ENCODE results near the gene LAMA2.

DNA sequence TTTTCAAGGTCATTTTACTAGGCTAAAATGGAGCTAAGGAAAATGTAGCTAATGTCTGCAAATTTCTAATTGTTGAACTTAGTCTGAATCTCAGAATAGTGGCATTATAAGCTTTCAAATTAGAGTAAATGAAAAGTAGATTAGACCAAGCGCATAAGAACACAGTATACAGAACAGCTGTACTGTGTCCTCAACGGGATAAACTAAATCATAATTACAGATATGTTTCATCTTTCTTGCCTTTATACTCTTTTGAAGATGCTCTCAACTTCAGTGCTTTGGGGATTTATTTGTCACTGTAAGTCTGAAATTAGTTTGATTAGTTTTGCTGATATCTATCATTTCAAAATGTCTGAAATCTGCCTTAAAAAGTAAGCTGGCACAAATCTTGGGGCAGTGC, 305.4 kb downstream of the LAMA2 start:
- TF ChIP-seq, protein P1, sequence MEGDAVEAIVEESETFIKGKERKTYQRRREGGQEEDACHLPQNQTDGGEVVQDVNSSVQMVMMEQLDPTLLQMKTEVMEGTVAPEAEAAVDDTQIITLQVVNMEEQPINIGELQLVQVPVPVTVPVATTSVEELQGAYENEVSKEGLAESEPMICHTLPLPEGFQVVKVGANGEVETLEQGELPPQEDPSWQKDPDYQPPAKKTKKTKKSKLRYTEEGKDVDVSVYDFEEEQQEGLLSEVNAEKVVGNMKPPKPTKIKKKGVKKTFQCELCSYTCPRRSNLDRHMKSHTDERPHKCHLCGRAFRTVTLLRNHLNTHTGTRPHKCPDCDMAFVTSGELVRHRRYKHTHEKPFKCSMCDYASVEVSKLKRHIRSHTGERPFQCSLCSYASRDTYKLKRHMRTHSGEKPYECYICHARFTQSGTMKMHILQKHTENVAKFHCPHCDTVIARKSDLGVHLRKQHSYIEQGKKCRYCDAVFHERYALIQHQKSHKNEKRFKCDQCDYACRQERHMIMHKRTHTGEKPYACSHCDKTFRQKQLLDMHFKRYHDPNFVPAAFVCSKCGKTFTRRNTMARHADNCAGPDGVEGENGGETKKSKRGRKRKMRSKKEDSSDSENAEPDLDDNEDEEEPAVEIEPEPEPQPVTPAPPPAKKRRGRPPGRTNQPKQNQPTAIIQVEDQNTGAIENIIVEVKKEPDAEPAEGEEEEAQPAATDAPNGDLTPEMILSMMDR (conservative IDR thresholded peaks at IDR 0.05; ENCODE audit: low read depth in 2 of 2), result no peak
- TF ChIP-seq POLR2AphosphoS5 (IDR thresholded peaks at IDR 0.05; ENCODE audit: low read depth) (no peak), JUNB (IDR thresholded peaks at IDR 0.05; ENCODE audit: unreplicated experiment) (no peak), EZH2 (IDR thresholded peaks at IDR 0.05; ENCODE audit: low read depth, unreplicated experiment) (no peak), ETS1 (IDR thresholded peaks at IDR 0.05) (no peak), EZH2phosphoT487 (IDR thresholded peaks at IDR 0.05; ENCODE audit: unreplicated experiment) (no peak), ZNF114 (CRISPR knock-in tag; IDR thresholded peaks at IDR 0.05) (no peak), CREB1 (CRISPR knock-in tag; IDR thresholded peaks at IDR 0.05; ENCODE audit: low read depth) (no peak), ZNF331 (CRISPR knock-in tag; IDR thresholded peaks at IDR 0.05; ENCODE audit: low read depth) (no peak), NANOG (IDR thresholded peaks at IDR 0.05; ENCODE audit: borderline replicate concordance) (no peak)
- TF ChIP-seq, protein P2, sequence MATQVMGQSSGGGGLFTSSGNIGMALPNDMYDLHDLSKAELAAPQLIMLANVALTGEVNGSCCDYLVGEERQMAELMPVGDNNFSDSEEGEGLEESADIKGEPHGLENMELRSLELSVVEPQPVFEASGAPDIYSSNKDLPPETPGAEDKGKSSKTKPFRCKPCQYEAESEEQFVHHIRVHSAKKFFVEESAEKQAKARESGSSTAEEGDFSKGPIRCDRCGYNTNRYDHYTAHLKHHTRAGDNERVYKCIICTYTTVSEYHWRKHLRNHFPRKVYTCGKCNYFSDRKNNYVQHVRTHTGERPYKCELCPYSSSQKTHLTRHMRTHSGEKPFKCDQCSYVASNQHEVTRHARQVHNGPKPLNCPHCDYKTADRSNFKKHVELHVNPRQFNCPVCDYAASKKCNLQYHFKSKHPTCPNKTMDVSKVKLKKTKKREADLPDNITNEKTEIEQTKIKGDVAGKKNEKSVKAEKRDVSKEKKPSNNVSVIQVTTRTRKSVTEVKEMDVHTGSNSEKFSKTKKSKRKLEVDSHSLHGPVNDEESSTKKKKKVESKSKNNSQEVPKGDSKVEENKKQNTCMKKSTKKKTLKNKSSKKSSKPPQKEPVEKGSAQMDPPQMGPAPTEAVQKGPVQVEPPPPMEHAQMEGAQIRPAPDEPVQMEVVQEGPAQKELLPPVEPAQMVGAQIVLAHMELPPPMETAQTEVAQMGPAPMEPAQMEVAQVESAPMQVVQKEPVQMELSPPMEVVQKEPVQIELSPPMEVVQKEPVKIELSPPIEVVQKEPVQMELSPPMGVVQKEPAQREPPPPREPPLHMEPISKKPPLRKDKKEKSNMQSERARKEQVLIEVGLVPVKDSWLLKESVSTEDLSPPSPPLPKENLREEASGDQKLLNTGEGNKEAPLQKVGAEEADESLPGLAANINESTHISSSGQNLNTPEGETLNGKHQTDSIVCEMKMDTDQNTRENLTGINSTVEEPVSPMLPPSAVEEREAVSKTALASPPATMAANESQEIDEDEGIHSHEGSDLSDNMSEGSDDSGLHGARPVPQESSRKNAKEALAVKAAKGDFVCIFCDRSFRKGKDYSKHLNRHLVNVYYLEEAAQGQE (IDR thresholded peaks at IDR 0.05; ENCODE audit: unreplicated experiment), result no peak
- TF ChIP-seq, protein P3, sequence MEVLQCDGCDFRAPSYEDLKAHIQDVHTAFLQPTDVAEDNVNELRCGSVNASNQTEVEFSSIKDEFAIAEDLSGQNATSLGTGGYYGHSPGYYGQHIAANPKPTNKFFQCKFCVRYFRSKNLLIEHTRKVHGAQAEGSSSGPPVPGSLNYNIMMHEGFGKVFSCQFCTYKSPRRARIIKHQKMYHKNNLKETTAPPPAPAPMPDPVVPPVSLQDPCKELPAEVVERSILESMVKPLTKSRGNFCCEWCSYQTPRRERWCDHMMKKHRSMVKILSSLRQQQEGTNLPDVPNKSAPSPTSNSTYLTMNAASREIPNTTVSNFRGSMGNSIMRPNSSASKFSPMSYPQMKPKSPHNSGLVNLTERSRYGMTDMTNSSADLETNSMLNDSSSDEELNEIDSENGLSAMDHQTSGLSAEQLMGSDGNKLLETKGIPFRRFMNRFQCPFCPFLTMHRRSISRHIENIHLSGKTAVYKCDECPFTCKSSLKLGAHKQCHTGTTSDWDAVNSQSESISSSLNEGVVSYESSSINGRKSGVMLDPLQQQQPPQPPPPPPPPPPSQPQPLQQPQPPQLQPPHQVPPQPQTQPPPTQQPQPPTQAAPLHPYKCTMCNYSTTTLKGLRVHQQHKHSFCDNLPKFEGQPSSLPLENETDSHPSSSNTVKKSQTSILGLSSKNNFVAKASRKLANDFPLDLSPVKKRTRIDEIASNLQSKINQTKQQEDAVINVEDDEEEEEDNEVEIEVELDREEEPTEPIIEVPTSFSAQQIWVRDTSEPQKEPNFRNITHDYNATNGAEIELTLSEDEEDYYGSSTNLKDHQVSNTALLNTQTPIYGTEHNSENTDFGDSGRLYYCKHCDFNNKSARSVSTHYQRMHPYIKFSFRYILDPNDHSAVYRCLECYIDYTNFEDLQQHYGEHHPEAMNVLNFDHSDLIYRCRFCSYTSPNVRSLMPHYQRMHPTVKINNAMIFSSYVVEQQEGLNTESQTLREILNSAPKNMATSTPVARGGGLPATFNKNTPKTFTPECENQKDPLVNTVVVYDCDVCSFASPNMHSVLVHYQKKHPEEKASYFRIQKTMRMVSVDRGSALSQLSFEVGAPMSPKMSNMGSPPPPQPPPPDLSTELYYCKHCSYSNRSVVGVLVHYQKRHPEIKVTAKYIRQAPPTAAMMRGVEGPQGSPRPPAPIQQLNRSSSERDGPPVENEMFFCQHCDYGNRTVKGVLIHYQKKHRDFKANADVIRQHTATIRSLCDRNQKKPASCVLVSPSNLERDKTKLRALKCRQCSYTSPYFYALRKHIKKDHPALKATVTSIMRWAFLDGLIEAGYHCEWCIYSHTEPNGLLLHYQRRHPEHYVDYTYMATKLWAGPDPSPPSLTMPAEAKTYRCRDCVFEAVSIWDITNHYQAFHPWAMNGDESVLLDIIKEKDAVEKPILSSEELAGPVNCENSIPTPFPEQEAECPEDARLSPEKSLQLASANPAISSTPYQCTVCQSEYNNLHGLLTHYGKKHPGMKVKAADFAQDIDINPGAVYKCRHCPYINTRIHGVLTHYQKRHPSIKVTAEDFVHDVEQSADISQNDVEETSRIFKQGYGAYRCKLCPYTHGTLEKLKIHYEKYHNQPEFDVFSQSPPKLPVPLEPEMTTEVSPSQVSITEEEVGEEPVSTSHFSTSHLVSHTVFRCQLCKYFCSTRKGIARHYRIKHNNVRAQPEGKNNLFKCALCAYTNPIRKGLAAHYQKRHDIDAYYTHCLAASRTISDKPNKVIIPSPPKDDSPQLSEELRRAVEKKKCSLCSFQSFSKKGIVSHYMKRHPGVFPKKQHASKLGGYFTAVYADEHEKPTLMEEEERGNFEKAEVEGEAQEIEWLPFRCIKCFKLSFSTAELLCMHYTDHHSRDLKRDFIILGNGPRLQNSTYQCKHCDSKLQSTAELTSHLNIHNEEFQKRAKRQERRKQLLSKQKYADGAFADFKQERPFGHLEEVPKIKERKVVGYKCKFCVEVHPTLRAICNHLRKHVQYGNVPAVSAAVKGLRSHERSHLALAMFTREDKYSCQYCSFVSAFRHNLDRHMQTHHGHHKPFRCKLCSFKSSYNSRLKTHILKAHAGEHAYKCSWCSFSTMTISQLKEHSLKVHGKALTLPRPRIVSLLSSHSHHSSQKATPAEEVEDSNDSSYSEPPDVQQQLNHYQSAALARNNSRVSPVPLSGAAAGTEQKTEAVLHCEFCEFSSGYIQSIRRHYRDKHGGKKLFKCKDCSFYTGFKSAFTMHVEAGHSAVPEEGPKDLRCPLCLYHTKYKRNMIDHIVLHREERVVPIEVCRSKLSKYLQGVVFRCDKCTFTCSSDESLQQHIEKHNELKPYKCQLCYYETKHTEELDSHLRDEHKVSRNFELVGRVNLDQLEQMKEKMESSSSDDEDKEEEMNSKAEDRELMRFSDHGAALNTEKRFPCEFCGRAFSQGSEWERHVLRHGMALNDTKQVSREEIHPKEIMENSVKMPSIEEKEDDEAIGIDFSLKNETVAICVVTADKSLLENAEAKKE (CRISPR knock-in tag; IDR thresholded peaks at IDR 0.05), result no peak
